Neural progenitor cell (in vitro differentiated cells): ENCODE results near the gene TXNL4B.

Experiments used
- CTCF ChIP-seq: fragments of 200-600 bp; sonication (generic); IDR thresholded peaks from 2 replicates; pipeline ENCODE4 v1.5.1; 2017; ENCODE audit warnings: antibody characterized with exemption, mild to moderate bottlenecking
- EZH2 ChIP-seq: fragments of 200-600 bp; sonication (generic); IDR thresholded peaks from 2 replicates; pipeline ENCODE4 v1.6.1; 2017; ENCODE audit warnings: antibody characterized with exemption, mild to moderate bottlenecking, moderate library complexity
- EZH2phosphoT487 ChIP-seq: fragments of 200-600 bp; sonication (generic); IDR thresholded peaks from 2 replicates; pipeline ENCODE4 v1.6.1; 2017; ENCODE audit warnings: antibody characterized with exemption

GRCh38 chr16:72064361-72064894 lies 29.0 kb downstream of the TXNL4B start:
- TF ChIP-seq EZH2 (no peak), CTCF (no peak), EZH2phosphoT487 (no peak)
